SH-SY5Y (cell line): Measurements from ENCODE around the gene SLCO6A1.

Source experiments
- GATA2 ChIP-seq: IDR thresholded peaks from 2 replicates; pipeline ENCODE4 v1.6.1; 2011; ENCODE audit warnings: mild to moderate bottlenecking, low read depth, low read length
- GATA3 ChIP-seq: IDR thresholded peaks from 2 replicates; pipeline ENCODE4 v1.6.1; 2011; ENCODE audit warnings: low read depth, mild to moderate bottlenecking, low read length, moderate library complexity

DNA sequence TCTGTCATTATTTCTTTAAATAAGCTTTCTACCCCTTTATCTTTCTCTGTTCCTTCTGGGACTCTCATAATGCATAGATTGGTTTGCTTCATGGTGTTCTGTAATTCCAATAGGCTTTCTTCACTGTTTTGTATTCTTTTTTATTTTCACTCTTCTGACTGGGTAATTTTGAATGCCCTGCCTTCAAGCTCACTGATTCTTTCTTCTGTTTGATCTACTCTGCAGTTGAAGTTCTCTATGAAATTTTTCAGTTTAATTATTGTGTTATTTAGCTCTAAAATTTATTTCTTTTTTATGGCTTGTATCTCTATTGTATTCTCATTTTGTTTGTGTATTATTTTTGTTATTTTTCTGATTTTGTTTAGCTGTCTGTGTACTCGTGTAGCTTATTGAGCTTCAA, 113.4 kb downstream of the SLCO6A1 start:
- TF ChIP-seq GATA2: no peak
- TF ChIP-seq GATA3: no peak
